GM12878 (cell line): ENCODE measurements around the gene NEK2. TPM values are rescaled to one million over a fixed set of nuclear protein-coding genes. Genes with fewer than 3 reads are reported as not detected.

ENCODE experiments used
- ATAC-seq: fragments of 200-7000 bp; cut with Tn5 transposase; 3 replicates; pipeline ENCODE4 v1.9.1; 2020; ENCODE audit warnings: mild to moderate bottlenecking, moderate library complexity
- BruUV-seq: library from RNA; stranded (reverse); fragments of 400-500 nt; replicated peaks from 2 replicates; lab custom pipeline; 2021; lab: Mats Ljungman, UMichigan
- CTCF ChIA-PET: fragments of 300-600 bp; sonication (Branson Sonifier 250); formaldehyde crosslinking; extraction: SDS; loops from one replicate; lab custom pipeline; 2021; ENCODE audit warnings: inconsistent platforms; lab: Yijun Ruan, JAX
- POLR2A ChIA-PET: fragments of 350-600 bp; formaldehyde crosslinking; extraction: SDS; loops from one replicate; lab custom pipeline; 2021; ENCODE audit warnings: inconsistent platforms; lab: Charles Lee
- RAD21 ChIA-PET: fragments of 300-600 bp; sonication (Branson Sonifier 250); formaldehyde crosslinking; loops from one replicate; lab custom pipeline; 2023; ENCODE audit warnings: antibody characterized with exemption; ENCODE audit not compliant: unreplicated experiment; lab: Charles Lee
- SMC1A ChIA-PET: fragments of 300-600 bp; sonication (Branson Sonifier 250); formaldehyde crosslinking; loops from one replicate; lab custom pipeline; 2023; ENCODE audit not compliant: unreplicated experiment, uncharacterized antibody; lab: Charles Lee
- DNase-seq: peaks from one replicate; pipeline ENCODE4 v3.0.0-alpha.2; 2011; ENCODE audit warnings: low read depth, low spot score
- FAIRE-seq: peaks from 3 replicates; lab custom pipeline; 2011; peaks lifted over from hg19 to GRCh38; lab: Jason Lieb, UNC
- H2AFZ ChIP-seq: 2 replicates; pipeline ENCODE4 v1.6.0; 2011; ENCODE audit warnings: low read depth, low read length, control low read depth; ENCODE audit not compliant: control insufficient read depth
- H3K27ac ChIP-seq: 2 replicates; pipeline ENCODE4 v1.5.1; 2011; ENCODE audit warnings: control low read depth; ENCODE audit not compliant: control insufficient read depth, insufficient read depth
- H3K27me3 ChIP-seq, 2 experiments: replicated peaks in 1 of 2; 2 replicates each; pipeline versions ENCODE4 v1.6.0 to v1.6.1; 2011; ENCODE audit warnings: low read length in 1 of 2; ENCODE audit not compliant: control insufficient read depth in 2 of 2, insufficient read depth in 2 of 2
- H3K36me3 ChIP-seq, 2 experiments: 2 replicates each; pipeline ENCODE4 v1.5.1; 2011; ENCODE audit warnings: low read length in 1 of 2; ENCODE audit not compliant: control insufficient read depth in 2 of 2, insufficient read depth in 2 of 2
- H3K4me1 ChIP-seq: 2 replicates; pipeline ENCODE4 v1.6.1; 2011; ENCODE audit warnings: mild to moderate bottlenecking, low read length, moderate library complexity, mixed read lengths; ENCODE audit not compliant: control insufficient read depth, insufficient read depth
- H3K4me2 ChIP-seq: 2 replicates; pipeline ENCODE4 v1.6.0; 2011; ENCODE audit warnings: control low read depth; ENCODE audit not compliant: control insufficient read depth, insufficient read depth
- H3K4me3 ChIP-seq: fragments of 200-600 bp; sonication (generic); 2 replicates; pipeline ENCODE4 v1.5.1; 2016
- H3K79me2 ChIP-seq: 2 replicates; pipeline ENCODE4 v1.6.0; 2011; ENCODE audit warnings: low read length; ENCODE audit not compliant: control insufficient read depth, insufficient read depth
- H3K9ac ChIP-seq: 2 replicates; pipeline ENCODE4 v1.8.0; 2011; ENCODE audit warnings: low read length, control low read depth, mixed read lengths; ENCODE audit not compliant: control insufficient read depth, insufficient read depth
- H3K9me3 ChIP-seq: replicated peaks from 3 replicates; pipeline ENCODE4 v1.5.1; 2011; ENCODE audit warnings: mild to moderate bottlenecking, low read length; ENCODE audit not compliant: control insufficient read depth, insufficient read depth
- H4K20me1 ChIP-seq: 2 replicates; pipeline ENCODE4 v1.6.0; 2011; ENCODE audit not compliant: control insufficient read depth, insufficient read depth
- CHD4 ChIP-seq: fragments of 200-600 bp; sonication (generic); IDR thresholded peaks from 2 replicates; pipeline ENCODE4 v1.6.1; 2016; ENCODE audit warnings: mild to moderate bottlenecking
- EZH2 ChIP-seq: IDR thresholded peaks from 2 replicates; pipeline ENCODE4 v1.6.1; 2012; ENCODE audit warnings: low read depth, mild to moderate bottlenecking, control low read depth, inconsistent platforms, low read length, borderline replicate concordance; ENCODE audit not compliant: control insufficient read depth
- GABPA ChIP-seq: IDR thresholded peaks from 2 replicates; pipeline ENCODE4 v1.6.1; 2014; ENCODE audit warnings: antibody characterized with exemption, low read depth, mild to moderate bottlenecking, inconsistent platforms
- SIX5 ChIP-seq: IDR thresholded peaks from 2 replicates; pipeline ENCODE4 v1.6.1; 2011; ENCODE audit warnings: mild to moderate bottlenecking, low read depth, low read length, moderate library complexity; ENCODE audit not compliant: severe bottlenecking
- SUZ12 ChIP-seq: fragments of 200-600 bp; sonication (generic); IDR thresholded peaks from one replicate; pipeline ENCODE4 v1.6.1; 2018; ENCODE audit warnings: antibody characterized with exemption, mild to moderate bottlenecking; ENCODE audit not compliant: unreplicated experiment
- YY1 ChIP-seq: IDR thresholded peaks from 2 replicates; pipeline ENCODE4 v1.6.1; 2011; ENCODE audit warnings: low read depth, mild to moderate bottlenecking, low read length
- WGBS: methylation state at CpG from one replicate; pipeline ENCODE4 v1.1.6; 2016; ENCODE audit warnings: low lambda C conversion rate; ENCODE audit not compliant: insufficient replicate concordance, insufficient coverage; ENCODE audit errors: missing lambda C conversion rate; 5-methylcytosine and 5-hydroxymethylcytosine counted together
- in situ Hi-C: fragments of 300-500 bp; cut with MboI; formaldehyde crosslinking; loops from 9 replicates; pipeline ENCODE4 v1.14.3; 2018; ENCODE audit warnings: mixed read lengths
- intact Hi-C: fragments of 100-400 bp; cut with micrococcal nuclease; formaldehyde crosslinking; loops from one replicate; pipeline ENCODE4 v1.14.2; 2022; ENCODE audit not compliant: unreplicated experiment
- polyA plus RNA-seq, 11 experiments: library from polyadenylated mRNA; depleted of rRNA in 4 of 11; unstranded in 6 of 11; stranded (reverse) in 5 of 11; fragments of >200 nt; fragmentation: Nextera tagmentation in 4 of 11; fragmentation: Illumina TruSeq in 1 of 11; extraction: Ambion mirVana in 4 of 11; extraction: Trizol in 1 of 11; gene quantifications; 1 replicate in 1 of 11; 2 replicates in 10 of 11; pipeline versions ENCODE4 v1.2.1 to v1.2.3, GENCODE V29; 2011 to 2016; ENCODE audit warnings: inconsistent platforms in 2 of 11, missing spikeins in 2 of 11, low read depth in 1 of 11
- total RNA-seq, 4 experiments: library from RNA; depleted of rRNA in 3 of 4; stranded (reverse); fragments of >200 nt in 3 of 4; fragmentation: Illumina TruSeq in 1 of 4; extraction: Trizol in 1 of 4; gene quantifications; 2 replicates each; pipeline versions ENCODE4 v1.2.1 to v1.2.3, GENCODE V29; 2013 to 2021
- TF ChIP-seq, protein P1 (sequence below): fragments of 450-650 bp; IDR thresholded peaks from 2 replicates; pipeline ENCODE4 v1.6.1; 2014; ENCODE audit warnings: mild to moderate bottlenecking
- TF ChIP-seq, protein P2 (sequence below), 3 experiments: IDR thresholded peaks in 2 of 3; conservative IDR thresholded peaks in 1 of 3; 2 replicates each; pipeline ENCODE4 v1.5.1; 2011; ENCODE audit warnings: low read depth in 3 of 3, low read length in 3 of 3, mild to moderate bottlenecking in 3 of 3, control low read depth in 2 of 3, moderate library complexity in 2 of 3, inconsistent platforms in 1 of 3, mixed read lengths in 1 of 3; ENCODE audit not compliant: control insufficient read depth in 2 of 3, insufficient read depth in 1 of 3; ENCODE audit errors: extremely low read depth in 1 of 3
- TF ChIP-seq, protein P3 (sequence below): fragments of 450-650 bp; IDR thresholded peaks from 2 replicates; pipeline ENCODE4 v1.6.1; 2017; ENCODE audit warnings: low read depth, mild to moderate bottlenecking, moderate library complexity

The NEK2 gene
- total and polyA plus RNA-seq, 10 of the 15 experiments (the other 5 are each of a cell fraction or from before 2014, with no cell fraction given), result 16.7 to 49.7 (median 36.9) TPM

DNA sequence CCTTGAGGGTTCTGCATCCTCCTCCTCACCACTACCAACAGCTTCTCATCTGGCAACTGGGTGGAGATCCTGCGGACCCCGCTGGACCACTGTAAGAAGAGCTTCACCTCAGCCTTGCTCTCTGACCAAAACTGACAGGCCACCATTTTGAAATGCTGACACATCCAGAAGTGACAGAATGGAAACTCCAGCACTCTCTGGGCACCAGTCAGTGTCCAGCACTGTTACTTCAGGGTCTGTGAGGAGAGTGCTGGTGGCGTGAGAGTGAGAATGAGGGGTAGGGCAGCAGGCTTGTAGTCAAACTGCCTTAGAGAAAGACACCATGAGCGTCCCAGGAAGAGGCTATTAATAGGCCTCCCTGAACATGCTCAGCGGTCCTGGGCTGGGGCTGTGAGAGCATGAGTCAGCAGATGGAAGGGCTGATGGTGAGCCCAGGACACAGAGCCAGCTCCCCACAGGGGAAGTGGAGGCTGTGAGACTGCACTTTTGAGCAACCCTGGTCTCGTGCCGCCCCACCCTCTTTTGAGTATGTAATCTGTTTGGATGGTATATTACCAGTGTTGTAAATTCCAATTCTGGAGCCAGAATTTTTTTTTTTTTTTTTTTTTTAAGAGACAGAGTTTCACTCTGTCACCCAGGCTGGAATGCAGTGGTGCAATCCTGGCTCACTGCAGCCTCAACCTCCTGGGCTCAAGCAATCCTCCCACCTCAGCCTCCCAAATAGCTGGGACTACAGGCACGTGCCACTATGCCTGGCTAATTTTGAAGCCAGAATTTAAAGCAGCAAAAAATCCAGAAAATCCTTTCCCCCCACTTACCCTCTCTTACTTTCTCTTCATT is 62.1 kb downstream of the NEK2 start:
- Histone ChIP-seq H3K27ac (no peak overlapping the region), H3K4me3 (no peak overlapping the region), H3K9me3 (no peaks in the 10 kb centered on the region), H2AFZ (peak overlapping the region; percentile 62), H3K36me3 (no peaks in the 10 kb centered on the region), H3K4me1 (no peaks in the 10 kb centered on the region; the same call in 1 of the 2 replicates), H3K4me2 (no peak overlapping the region), H3K79me2 (no peaks in the 10 kb centered on the region), H3K9ac (no peak overlapping the region), H4K20me1 (no peaks in the 10 kb centered on the region)
- RAD21 ChIA-PET, result no interaction called here
- in situ Hi-C loops (no loop called here), intact Hi-C loops (no loop called here)
- DNase-seq (no peak), ATAC-seq (peak; percentile 42), FAIRE-seq (no peak)
- POLR2A ChIA-PET, result interaction anchor here (0.5 to 0.7 kb wide), 4 partner anchors 84 to 367 kb away, joined by 3 to 11 read pairs (median 4); no protein-coding TSS in a partner anchor
- BruUV-seq, result no TSS peak
- CTCF ChIA-PET, result interaction anchor here (0.7 to 1.2 kb wide), 6 partner anchors 10 to 182 kb away, joined by 3 to 4 read pairs (median 3); no protein-coding TSS in a partner anchor
- 67% methylated on average over 8 of the region's 8 CpGs for WGBS
- SMC1A ChIA-PET, result interaction anchor here (1.4 kb wide), 1 partner anchor 25 kb away, joined by 3 read pairs; no protein-coding TSS in a partner anchor
- TF ChIP-seq YY1 (peak; percentile 36; the same call in 1 of the 2 replicates), SIX5 (no peak)
- TF ChIP-seq, all 136 proteins: peak for 1
- no peaks in the 10 kb centered on the region for H3K27me3 ChIP-seq

DNA sequence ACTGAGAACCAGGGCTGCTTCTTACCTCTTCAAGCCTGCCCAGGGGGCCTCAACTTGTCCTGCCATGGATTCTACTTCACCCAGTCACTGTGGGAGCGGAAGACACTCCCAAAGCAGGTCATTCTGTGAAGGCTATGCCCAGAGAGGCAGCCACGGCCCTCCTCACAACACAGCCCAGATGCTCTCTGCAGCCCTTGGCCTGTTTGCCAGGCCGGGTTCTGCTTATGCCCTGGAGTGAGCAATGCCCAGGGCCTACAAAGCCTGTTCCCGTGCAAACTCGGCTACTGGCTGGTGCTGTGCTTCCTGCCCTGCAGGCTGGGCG is 62.7 kb downstream of the NEK2 start:
- H3K9ac ChIP-seq, result no peak overlapping the region
- intact Hi-C loops (no loop called here), in situ Hi-C loops (no loop called here)
- H3K4me2 ChIP-seq, result no peak overlapping the region
- RAD21 ChIA-PET, result no interaction called here
- DNase-seq, result no peak
- no peak; the same call in 1 of the 3 replicates for ATAC-seq
- FAIRE-seq, result no peak
- no peak overlapping the region for H2AFZ ChIP-seq
- 84% methylated on average over 6 of the region's 6 CpGs for WGBS
- no peaks in the 10 kb centered on the region for H3K36me3 ChIP-seq
- SMC1A ChIA-PET, result no interaction called here
- CTCF ChIA-PET, result interaction anchor here (0.7 to 1.2 kb wide), 2 partner anchors 15 to 181 kb away, joined by 3 to 4 read pairs; no protein-coding TSS in a partner anchor
- H3K4me1 ChIP-seq, result no peaks in the 10 kb centered on the region; the same call in 1 of the 2 replicates
- H4K20me1 ChIP-seq, result no peaks in the 10 kb centered on the region
- H3K9me3 ChIP-seq, result no peaks in the 10 kb centered on the region
- POLR2A ChIA-PET, result interaction anchor here (0.6 to 1.0 kb wide), 2 partner anchors 16 to 281 kb away, joined by 4 read pairs; no protein-coding TSS in a partner anchor
- no peaks in the 10 kb centered on the region for H3K27me3 ChIP-seq
- no peaks in the 10 kb centered on the region for H3K79me2 ChIP-seq
- H3K4me3 ChIP-seq, result no peak overlapping the region
- BruUV-seq, result no TSS peak
- H3K27ac ChIP-seq, result no peak overlapping the region
- TF ChIP-seq, protein P1, sequence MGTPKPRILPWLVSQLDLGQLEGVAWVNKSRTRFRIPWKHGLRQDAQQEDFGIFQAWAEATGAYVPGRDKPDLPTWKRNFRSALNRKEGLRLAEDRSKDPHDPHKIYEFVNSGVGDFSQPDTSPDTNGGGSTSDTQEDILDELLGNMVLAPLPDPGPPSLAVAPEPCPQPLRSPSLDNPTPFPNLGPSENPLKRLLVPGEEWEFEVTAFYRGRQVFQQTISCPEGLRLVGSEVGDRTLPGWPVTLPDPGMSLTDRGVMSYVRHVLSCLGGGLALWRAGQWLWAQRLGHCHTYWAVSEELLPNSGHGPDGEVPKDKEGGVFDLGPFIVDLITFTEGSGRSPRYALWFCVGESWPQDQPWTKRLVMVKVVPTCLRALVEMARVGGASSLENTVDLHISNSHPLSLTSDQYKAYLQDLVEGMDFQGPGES, result no peak
- TF ChIP-seq EZH2 (no peak), GABPA (no peak), SUZ12 (no peak), CHD4 (no peak)
- TF ChIP-seq, protein P2, sequence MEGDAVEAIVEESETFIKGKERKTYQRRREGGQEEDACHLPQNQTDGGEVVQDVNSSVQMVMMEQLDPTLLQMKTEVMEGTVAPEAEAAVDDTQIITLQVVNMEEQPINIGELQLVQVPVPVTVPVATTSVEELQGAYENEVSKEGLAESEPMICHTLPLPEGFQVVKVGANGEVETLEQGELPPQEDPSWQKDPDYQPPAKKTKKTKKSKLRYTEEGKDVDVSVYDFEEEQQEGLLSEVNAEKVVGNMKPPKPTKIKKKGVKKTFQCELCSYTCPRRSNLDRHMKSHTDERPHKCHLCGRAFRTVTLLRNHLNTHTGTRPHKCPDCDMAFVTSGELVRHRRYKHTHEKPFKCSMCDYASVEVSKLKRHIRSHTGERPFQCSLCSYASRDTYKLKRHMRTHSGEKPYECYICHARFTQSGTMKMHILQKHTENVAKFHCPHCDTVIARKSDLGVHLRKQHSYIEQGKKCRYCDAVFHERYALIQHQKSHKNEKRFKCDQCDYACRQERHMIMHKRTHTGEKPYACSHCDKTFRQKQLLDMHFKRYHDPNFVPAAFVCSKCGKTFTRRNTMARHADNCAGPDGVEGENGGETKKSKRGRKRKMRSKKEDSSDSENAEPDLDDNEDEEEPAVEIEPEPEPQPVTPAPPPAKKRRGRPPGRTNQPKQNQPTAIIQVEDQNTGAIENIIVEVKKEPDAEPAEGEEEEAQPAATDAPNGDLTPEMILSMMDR (IDR thresholded peaks at IDR 0.05 in 2 of 3, conservative IDR thresholded peaks at IDR 0.05 in 1 of 3; ENCODE audit: control insufficient read depth in 2 of 3, extremely low read depth in 1 of 3, insufficient read depth in 1 of 3, low read depth in 3 of 3, low read length in 3 of 3), result no peak
- TF ChIP-seq, protein P3, sequence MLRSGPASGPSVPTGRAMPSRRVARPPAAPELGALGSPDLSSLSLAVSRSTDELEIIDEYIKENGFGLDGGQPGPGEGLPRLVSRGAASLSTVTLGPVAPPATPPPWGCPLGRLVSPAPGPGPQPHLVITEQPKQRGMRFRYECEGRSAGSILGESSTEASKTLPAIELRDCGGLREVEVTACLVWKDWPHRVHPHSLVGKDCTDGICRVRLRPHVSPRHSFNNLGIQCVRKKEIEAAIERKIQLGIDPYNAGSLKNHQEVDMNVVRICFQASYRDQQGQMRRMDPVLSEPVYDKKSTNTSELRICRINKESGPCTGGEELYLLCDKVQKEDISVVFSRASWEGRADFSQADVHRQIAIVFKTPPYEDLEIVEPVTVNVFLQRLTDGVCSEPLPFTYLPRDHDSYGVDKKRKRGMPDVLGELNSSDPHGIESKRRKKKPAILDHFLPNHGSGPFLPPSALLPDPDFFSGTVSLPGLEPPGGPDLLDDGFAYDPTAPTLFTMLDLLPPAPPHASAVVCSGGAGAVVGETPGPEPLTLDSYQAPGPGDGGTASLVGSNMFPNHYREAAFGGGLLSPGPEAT, result no peak
